Measurements from ENCODE around the gene ARPC4. TPM values are rescaled to one million over a fixed set of nuclear protein-coding genes. Genes with fewer than 3 reads are reported as not detected.

ARPC4 gene
- total and polyA plus RNA-seq, 10 of the 15 experiments (the other 5 are each of a cell fraction or from before 2014, with no cell fraction given), result 42.0 to 354 (median 268) TPM

DNA sequence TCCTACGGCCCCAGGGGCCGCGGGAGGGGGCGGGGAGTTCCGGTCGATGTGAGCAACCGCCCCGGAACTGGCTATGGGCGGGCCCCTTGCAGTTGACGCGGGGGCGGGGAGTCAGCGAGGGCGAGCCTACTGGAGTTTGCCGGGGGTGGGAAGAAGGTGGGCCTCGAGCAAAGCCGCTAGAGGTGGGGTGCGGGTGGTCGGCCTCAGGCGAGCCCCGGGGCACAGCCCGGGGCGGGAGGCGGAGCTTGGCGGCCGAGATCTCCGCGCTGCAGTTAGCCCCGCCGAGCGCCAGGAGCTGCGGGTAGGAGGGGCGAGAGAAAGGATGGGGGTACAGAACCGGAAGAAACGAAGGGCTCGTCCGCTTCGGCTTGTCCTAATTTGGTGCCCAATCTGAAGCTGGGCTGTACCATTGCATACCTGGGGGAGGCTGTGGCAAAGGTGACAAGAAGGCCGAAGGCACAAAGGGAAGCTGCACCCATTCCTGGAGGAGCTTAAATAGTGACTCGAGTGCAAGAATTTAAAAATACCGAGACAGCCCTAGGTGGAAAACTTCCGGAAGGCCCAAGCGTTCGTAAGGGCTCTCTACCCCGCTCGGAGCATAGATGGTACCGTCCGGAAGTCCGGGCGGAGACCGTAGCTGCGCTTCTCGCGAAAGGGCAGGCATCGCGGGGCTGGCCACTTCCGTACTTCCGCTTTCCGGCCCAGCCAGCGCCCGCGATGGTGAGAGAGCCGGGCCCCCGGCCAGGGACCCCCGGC, at the start of gene ARPC4, which contains the start of gene TADA3 (continued):
- TF ChIP-seq HCFC1 (IDR thresholded peaks at IDR 0.05; ENCODE audit: low read length), result peak; percentile 49
- TF ChIP-seq EED (IDR thresholded peaks at IDR 0.05; ENCODE audit: low read depth), result 0 out of 2 replicates have a peak, but pooled peaks have one; percentile 3
- no peak for TF ChIP-seq FOS (IDR thresholded peaks at IDR 0.05; ENCODE audit: borderline replicate concordance, extremely low read depth, insufficient read length)
- no peak for TF ChIP-seq MYC (IDR thresholded peaks at IDR 0.05; ENCODE audit: insufficient read depth, insufficient read length, insufficient replicate concordance, low read length, severe bottlenecking)
- 0 out of 4 replicates have a peak, but pooled peaks of 1 of the 2 experiments have one; percentile 17 for TF ChIP-seq ETV6 (conservative IDR thresholded peaks at IDR 0.05 in 1 of 2, IDR thresholded peaks at IDR 0.05 in 1 of 2; ENCODE audit: borderline replicate concordance in 1 of 2, low read depth in 1 of 2)
- peak; percentile 51; the same call in 1 of the 2 replicates for TF ChIP-seq POLR2AphosphoS2 (IDR thresholded peaks at IDR 0.05; ENCODE audit: low read depth, low read length)
- peak; percentile 98 for TF ChIP-seq CHD1 (IDR thresholded peaks at IDR 0.05; ENCODE audit: low read depth, low read length)
- TF ChIP-seq, protein P1, sequence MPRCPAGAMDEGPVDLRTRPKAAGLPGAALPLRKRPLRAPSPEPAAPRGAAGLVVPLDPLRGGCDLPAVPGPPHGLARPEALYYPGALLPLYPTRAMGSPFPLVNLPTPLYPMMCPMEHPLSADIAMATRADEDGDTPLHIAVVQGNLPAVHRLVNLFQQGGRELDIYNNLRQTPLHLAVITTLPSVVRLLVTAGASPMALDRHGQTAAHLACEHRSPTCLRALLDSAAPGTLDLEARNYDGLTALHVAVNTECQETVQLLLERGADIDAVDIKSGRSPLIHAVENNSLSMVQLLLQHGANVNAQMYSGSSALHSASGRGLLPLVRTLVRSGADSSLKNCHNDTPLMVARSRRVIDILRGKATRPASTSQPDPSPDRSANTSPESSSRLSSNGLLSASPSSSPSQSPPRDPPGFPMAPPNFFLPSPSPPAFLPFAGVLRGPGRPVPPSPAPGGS (IDR thresholded peaks at IDR 0.05; ENCODE audit: borderline replicate concordance, insufficient read depth, low read depth, low read length, poor library complexity, severe bottlenecking), result peak; percentile 7
- peak; percentile 49 for TF ChIP-seq CREB1 (IDR thresholded peaks at IDR 0.05; ENCODE audit: low read depth)
- peak; percentile 63; the same call in 1 of the 2 replicates for TF ChIP-seq SPI1 (IDR thresholded peaks at IDR 0.05; ENCODE audit: borderline replicate concordance, insufficient read depth, low read depth, low read length)
- TF ChIP-seq JUND (IDR thresholded peaks at IDR 0.05; ENCODE audit: low read depth, low read length), result peak; percentile 99
- TF ChIP-seq RAD51 (IDR thresholded peaks at IDR 0.05), result no peak
- TF ChIP-seq, protein P2, sequence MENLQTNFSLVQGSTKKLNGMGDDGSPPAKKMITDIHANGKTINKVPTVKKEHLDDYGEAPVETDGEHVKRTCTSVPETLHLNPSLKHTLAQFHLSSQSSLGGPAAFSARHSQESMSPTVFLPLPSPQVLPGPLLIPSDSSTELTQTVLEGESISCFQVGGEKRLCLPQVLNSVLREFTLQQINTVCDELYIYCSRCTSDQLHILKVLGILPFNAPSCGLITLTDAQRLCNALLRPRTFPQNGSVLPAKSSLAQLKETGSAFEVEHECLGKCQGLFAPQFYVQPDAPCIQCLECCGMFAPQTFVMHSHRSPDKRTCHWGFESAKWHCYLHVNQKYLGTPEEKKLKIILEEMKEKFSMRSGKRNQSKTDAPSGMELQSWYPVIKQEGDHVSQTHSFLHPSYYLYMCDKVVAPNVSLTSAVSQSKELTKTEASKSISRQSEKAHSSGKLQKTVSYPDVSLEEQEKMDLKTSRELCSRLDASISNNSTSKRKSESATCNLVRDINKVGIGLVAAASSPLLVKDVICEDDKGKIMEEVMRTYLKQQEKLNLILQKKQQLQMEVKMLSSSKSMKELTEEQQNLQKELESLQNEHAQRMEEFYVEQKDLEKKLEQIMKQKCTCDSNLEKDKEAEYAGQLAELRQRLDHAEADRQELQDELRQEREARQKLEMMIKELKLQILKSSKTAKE (IDR thresholded peaks at IDR 0.05; ENCODE audit: low read depth, poor library complexity, severe bottlenecking), result peak; percentile 98
- TF ChIP-seq SREBF1 (IDR thresholded peaks at IDR 0.05; ENCODE audit: low read length), result peak; percentile 98
- TF ChIP-seq FOXK2 (IDR thresholded peaks at IDR 0.05), result peak; percentile 99
- peak; percentile 87 for TF ChIP-seq NBN (IDR thresholded peaks at IDR 0.05)
- peak; percentile 95 for TF ChIP-seq POLR2AphosphoS5 (IDR thresholded peaks at IDR 0.05; ENCODE audit: low read length)
- TF ChIP-seq SMC3 (IDR thresholded peaks at IDR 0.05; ENCODE audit: borderline replicate concordance, low read length), result no peak
- TF ChIP-seq, protein P3, sequence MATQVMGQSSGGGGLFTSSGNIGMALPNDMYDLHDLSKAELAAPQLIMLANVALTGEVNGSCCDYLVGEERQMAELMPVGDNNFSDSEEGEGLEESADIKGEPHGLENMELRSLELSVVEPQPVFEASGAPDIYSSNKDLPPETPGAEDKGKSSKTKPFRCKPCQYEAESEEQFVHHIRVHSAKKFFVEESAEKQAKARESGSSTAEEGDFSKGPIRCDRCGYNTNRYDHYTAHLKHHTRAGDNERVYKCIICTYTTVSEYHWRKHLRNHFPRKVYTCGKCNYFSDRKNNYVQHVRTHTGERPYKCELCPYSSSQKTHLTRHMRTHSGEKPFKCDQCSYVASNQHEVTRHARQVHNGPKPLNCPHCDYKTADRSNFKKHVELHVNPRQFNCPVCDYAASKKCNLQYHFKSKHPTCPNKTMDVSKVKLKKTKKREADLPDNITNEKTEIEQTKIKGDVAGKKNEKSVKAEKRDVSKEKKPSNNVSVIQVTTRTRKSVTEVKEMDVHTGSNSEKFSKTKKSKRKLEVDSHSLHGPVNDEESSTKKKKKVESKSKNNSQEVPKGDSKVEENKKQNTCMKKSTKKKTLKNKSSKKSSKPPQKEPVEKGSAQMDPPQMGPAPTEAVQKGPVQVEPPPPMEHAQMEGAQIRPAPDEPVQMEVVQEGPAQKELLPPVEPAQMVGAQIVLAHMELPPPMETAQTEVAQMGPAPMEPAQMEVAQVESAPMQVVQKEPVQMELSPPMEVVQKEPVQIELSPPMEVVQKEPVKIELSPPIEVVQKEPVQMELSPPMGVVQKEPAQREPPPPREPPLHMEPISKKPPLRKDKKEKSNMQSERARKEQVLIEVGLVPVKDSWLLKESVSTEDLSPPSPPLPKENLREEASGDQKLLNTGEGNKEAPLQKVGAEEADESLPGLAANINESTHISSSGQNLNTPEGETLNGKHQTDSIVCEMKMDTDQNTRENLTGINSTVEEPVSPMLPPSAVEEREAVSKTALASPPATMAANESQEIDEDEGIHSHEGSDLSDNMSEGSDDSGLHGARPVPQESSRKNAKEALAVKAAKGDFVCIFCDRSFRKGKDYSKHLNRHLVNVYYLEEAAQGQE (IDR thresholded peaks at IDR 0.05; ENCODE audit: low read depth, low read length), result no peak
- TF ChIP-seq GABPA (IDR thresholded peaks at IDR 0.05; ENCODE audit: low read depth), result peak; percentile 82
- TF ChIP-seq POU2F2 (IDR thresholded peaks at IDR 0.05; ENCODE audit: borderline replicate concordance, low read depth, low read length), result peak; percentile 80; the same call in 2 of the 3 replicates
- peak; percentile 33 for TF ChIP-seq SP1 (IDR thresholded peaks at IDR 0.05; ENCODE audit: low read depth, low read length)
- TF ChIP-seq STAT1 (conservative IDR thresholded peaks at IDR 0.05), result peak; percentile 61; the same call in 1 of the 2 replicates
- TF ChIP-seq ATF7 (IDR thresholded peaks at IDR 0.05; ENCODE audit: low read depth), result peak; percentile 100
